Thyroid gland (tissue), 4 donors: ENCODE measurements around the gene GNL3L. TPM values are rescaled to one million over a fixed set of nuclear protein-coding genes. Genes with fewer than 3 reads are reported as not detected.
"Not testable (repeated sequence)": the region's sequence is repeated elsewhere in the genome, so short reads cannot be mapped to it uniquely, and the experiment has no call there.

Experiments
- DNase-seq, 2 donors: peaks; one replicate each; pipeline ENCODE4 v3.0.0-alpha.2; 2019
- H3K27ac ChIP-seq, 3 donors: fragments of 200-600 bp; sonication (generic); 1 replicate in 2 of 3; 2 replicates in 1 of 3; pipeline ENCODE4 v1.5.1; 2016 to 2019; ENCODE audit warnings: mild to moderate bottlenecking in 1 of 3, moderate library complexity in 1 of 3
- H3K27me3 ChIP-seq: fragments of 200-600 bp; sonication (generic); one replicate; pipeline ENCODE4 v1.5.1; 2019
- H3K36me3 ChIP-seq, 2 donors: fragments of 200-600 bp; sonication (generic); one replicate each; pipeline ENCODE4 v1.5.1; 2016 to 2019
- H3K4me1 ChIP-seq, 2 donors: fragments of 200-600 bp; sonication (generic); one replicate each; pipeline ENCODE4 v1.5.1; 2017 to 2019
- H3K4me3 ChIP-seq, 3 donors: fragments of 200-600 bp; sonication (generic); replicated peaks in 1 of 3; 1 replicate in 2 of 3; 2 replicates in 1 of 3; pipeline ENCODE4 v1.5.1; 2016; ENCODE audit warnings: mild to moderate bottlenecking in 1 of 3
- H3K9me3 ChIP-seq: fragments of 200-600 bp; sonication (generic); one replicate; pipeline ENCODE4 v1.5.1; 2017
- POLR2A ChIP-seq, 2 donors: fragments of 450-650 bp; IDR thresholded peaks; one replicate each; pipeline ENCODE4 v1.6.1; 2017; ENCODE audit warnings: antibody characterized with exemption in 2 of 2, mild to moderate bottlenecking in 2 of 2, moderate library complexity in 1 of 2
- WGBS, 2 donors: methylation state at CpG; one replicate each; pipeline ENCODE4 v1.1.5; 2017; 5-methylcytosine and 5-hydroxymethylcytosine counted together
- intact Hi-C: fragments of 100-400 bp; cut with DNase I; formaldehyde crosslinking; loops from one replicate; pipeline ENCODE4 v1.15.1; 2023
- total RNA-seq, 4 donors: library from RNA; depleted of rRNA; stranded (reverse); fragments of >200 nt; gene quantifications; one replicate each; pipeline ENCODE4 v1.2.3, GENCODE V29; 2016
- TF ChIP-seq, protein P1 (sequence below), 6 experiments: fragments of 200-600 bp in 3 of 6; fragments of 450-650 bp in 3 of 6; sonication (generic) in 3 of 6; IDR thresholded peaks; one replicate each; pipeline ENCODE4 v1.5.1; 2016 to 2019; ENCODE audit warnings: antibody characterized with exemption in 6 of 6, mild to moderate bottlenecking in 2 of 6, inconsistent platforms in 1 of 6, moderate library complexity in 1 of 6

GNL3L gene
- total RNA-seq, 4 donors from 2014 or later, result 38.0 to 57.1 (median 51.6) TPM

DNA sequence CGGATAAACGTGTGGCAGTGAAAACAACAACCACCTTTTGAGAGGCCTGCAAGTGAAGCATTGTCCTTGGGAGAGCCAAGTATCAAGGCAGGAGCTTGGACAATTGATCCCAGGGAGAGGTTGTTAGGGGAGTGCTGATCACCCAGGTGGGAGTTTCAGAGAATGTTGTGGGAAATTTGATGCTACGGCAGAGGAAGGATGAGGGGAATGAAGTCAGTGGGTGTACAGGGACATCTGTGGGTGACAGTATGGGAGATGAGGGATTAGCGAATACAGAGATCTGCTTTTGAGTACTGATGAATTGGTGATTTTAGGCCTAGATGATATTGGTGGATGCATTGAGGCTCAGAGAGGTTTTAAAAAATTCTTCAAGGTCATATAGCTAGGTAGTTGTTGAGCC, 4.3 kb downstream of the GNL3L start:
- no peak for DNase-seq
- no peak for TF ChIP-seq POLR2A (IDR thresholded peaks at IDR 0.05)
- TF ChIP-seq, protein P1, sequence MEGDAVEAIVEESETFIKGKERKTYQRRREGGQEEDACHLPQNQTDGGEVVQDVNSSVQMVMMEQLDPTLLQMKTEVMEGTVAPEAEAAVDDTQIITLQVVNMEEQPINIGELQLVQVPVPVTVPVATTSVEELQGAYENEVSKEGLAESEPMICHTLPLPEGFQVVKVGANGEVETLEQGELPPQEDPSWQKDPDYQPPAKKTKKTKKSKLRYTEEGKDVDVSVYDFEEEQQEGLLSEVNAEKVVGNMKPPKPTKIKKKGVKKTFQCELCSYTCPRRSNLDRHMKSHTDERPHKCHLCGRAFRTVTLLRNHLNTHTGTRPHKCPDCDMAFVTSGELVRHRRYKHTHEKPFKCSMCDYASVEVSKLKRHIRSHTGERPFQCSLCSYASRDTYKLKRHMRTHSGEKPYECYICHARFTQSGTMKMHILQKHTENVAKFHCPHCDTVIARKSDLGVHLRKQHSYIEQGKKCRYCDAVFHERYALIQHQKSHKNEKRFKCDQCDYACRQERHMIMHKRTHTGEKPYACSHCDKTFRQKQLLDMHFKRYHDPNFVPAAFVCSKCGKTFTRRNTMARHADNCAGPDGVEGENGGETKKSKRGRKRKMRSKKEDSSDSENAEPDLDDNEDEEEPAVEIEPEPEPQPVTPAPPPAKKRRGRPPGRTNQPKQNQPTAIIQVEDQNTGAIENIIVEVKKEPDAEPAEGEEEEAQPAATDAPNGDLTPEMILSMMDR (IDR thresholded peaks at IDR 0.05), result no peak
- WGBS, 2 donors, result 55 to 75% methylated on average over 4 of the region's 4 CpGs
- peaks cover 0 to 10% of the 10 kb centered on the region in 2 donors for H3K36me3 ChIP-seq
- no peaks in the 10 kb centered on the region for H3K9me3 ChIP-seq
- H3K4me1 ChIP-seq, result peaks cover 4 to 12% of the 10 kb centered on the region in 2 donors
- no peaks in the 10 kb centered on the region for H3K27me3 ChIP-seq
- intact Hi-C loops, result no loop called here
- no peak overlapping the region for H3K4me3 ChIP-seq
- peak overlapping the region; percentile 31 to 66 (median 62) for H3K27ac ChIP-seq

DNA sequence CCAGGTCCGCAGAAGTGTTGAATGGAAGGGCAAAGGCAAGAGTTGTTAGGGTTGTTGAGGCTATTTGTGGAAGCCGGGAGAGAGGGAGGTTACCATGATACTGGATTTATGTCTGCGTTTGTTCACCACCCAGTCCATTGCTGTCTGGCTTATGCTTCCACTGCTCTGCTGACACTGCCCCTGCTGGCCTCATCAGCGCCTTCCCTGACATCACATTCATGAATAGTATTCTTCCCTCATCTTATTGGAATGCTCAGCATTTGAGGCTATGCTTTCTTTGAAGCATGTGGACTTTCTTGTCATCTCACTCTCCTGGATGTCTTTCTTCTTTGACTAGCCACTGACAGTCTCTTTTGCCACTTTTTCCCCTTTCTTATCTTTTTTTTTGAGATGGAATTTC, 10.3 kb downstream of the GNL3L start:
- Histone ChIP-seq H3K9me3 (no peaks in the 10 kb centered on the region), H3K4me1 (no peaks in the 10 kb centered on the region), H3K4me3 (no peak overlapping the region), H3K27me3 (no peaks in the 10 kb centered on the region), H3K27ac (no peak overlapping the region), H3K36me3 (peaks cover 40 to 53% of the 10 kb centered on the region in 2 donors)
- WGBS, 2 donors, result 94 to 100% methylated on average over 4 of the region's 4 CpGs
- intact Hi-C loops, result no loop called here
- no peak for DNase-seq
- TF ChIP-seq, protein P1 (IDR thresholded peaks at IDR 0.05), result no peak

DNA sequence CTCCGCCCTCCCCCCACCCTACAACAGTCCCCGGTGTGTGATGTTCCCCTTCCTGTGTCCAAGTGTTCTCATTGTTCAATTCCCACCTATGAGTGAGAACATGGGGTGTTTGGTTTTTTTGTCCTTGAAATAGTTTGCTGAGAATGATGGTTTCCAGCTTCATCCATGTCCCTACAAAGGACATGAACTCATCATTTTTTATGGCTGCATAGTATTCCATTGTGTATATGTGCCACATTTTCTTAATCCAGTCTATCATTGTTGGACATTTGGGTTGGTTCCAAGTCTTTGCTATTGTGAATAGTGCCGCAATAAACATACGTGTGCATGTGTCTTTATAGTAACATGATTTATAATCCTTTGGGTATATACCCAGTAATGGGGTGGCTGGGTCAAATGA, 12.2 kb downstream of the GNL3L start:
- H3K27me3 ChIP-seq, DNase-seq, H3K4me1 ChIP-seq, H3K9me3 ChIP-seq, H3K27ac ChIP-seq, intact Hi-C loops, H3K4me3 ChIP-seq: not testable (repeated sequence)
- 93 to 100% methylated on average over 2 to 3 of the region's 4 CpGs for WGBS, 2 donors
- peaks cover 44 to 51% of the 10 kb centered on the region in 2 donors for H3K36me3 ChIP-seq

DNA sequence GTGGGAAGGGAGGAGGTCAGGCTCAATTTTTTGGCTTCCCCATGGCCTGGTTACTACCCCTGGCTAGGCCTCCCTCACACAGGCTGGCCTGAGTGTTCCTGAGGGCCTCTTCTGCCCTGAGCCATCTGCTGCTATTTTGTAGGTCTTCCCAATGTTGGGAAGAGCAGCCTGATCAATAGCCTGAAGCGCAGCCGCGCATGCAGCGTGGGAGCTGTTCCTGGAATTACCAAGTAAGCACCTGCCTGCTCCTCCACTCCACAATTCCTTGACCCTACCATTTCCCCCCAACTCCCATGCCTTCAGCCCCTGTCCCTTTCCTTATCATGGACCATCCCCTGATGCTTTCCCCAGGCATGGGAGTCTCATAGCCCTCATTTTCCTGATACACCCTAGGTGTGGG, 20.8 kb downstream of the GNL3L start:
- WGBS, 2 donors, result 95 to 100% methylated on average over 4 of the region's 4 CpGs
- no peak overlapping the region for H3K4me3 ChIP-seq
- H3K27me3 ChIP-seq, result no peaks in the 10 kb centered on the region
- intact Hi-C loops, result no loop called here
- peaks cover 17 to 21% of the 10 kb centered on the region in 2 donors for H3K36me3 ChIP-seq
- H3K27ac ChIP-seq, result no peak overlapping the region
- TF ChIP-seq POLR2A (IDR thresholded peaks at IDR 0.05), result no peak
- H3K4me1 ChIP-seq, result no peaks in the 10 kb centered on the region
- no peaks in the 10 kb centered on the region for H3K9me3 ChIP-seq
- no peak for DNase-seq

DNA sequence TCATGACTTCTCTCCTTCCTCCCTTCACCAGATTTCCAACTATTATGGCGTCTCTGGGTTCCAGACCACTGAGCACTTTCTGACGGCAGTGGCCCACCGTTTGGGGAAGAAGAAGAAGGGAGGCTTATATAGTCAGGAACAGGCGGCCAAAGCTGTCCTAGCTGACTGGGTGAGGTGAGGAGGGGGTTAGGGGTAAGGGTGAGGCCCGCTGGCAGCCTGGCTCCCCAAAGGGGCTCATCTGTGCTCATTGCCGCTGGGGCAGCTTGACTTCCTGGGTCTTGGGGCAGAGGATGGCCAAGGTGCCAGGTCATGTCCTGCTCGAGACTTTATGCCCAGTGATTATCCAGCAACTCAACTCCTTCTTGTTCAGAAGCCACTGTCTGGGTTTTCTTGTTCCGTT, 21.8 kb downstream of the GNL3L start:
- intact Hi-C loops, result no loop called here
- Histone ChIP-seq H3K4me1 (no peaks in the 10 kb centered on the region), H3K4me3 (no peak overlapping the region), H3K27ac (no peak overlapping the region), H3K27me3 (no peaks in the 10 kb centered on the region), H3K9me3 (no peaks in the 10 kb centered on the region), H3K36me3 (peaks cover 21 to 26% of the 10 kb centered on the region in 2 donors)
- no peak for TF ChIP-seq POLR2A (IDR thresholded peaks at IDR 0.05)
- TF ChIP-seq, protein P1 (IDR thresholded peaks at IDR 0.05), result no peak
- WGBS, 2 donors, result 92 to 96% methylated on average over 4 to 6 of the region's 8 CpGs
- no peak for DNase-seq

DNA sequence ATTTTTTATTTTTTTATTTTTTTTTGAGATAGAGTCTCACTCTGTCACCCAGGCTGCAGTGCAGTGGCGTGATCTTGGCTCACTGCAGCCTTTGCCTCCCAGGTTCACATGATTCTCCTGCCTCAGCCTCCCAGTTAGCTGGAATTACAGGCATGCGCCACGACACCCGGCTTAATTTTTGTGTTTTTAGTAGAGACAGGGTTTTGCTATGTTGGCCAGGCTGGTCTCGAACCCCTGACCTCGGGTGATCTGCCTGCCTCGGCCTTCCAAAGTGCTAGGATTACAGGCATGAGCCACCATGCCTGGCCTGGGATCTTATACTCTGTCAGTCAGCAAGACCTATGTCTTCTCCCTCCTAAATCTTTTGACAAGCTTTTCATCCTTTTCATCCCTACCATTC, 25.0 kb downstream of the GNL3L start:
- H3K4me3 ChIP-seq, H3K27me3 ChIP-seq, DNase-seq, H3K27ac ChIP-seq, H3K9me3 ChIP-seq, H3K4me1 ChIP-seq, intact Hi-C loops: not testable (repeated sequence)
- peaks cover 18 to 25% of the 10 kb centered on the region in 2 donors for H3K36me3 ChIP-seq
- WGBS, 2 donors, result 96 to 99% methylated on average over 7 of the region's 7 CpGs

DNA sequence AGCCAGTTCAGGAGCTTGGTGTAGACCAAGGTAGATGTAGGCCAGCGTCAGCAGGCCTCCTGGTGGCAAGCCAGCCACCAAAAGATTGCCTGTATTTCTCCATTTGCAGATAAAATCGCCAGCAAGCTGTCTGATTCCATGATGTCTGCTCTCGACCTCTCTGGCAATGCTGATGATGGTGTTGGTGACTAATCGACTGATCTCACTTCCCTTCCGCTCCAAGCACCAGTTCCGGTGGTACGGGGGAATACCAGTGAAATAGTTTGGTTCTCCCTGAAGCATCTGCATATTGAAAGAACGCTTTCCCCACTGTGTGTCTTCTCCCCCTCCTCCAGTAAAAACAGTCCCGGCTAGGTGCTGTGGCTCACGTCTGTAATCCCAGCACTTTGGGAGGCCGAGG, 30.4 kb downstream of the GNL3L start:
- TF ChIP-seq POLR2A (IDR thresholded peaks at IDR 0.05), result no peak
- TF ChIP-seq, protein P1 (IDR thresholded peaks at IDR 0.05), result no peak
- no peak overlapping the region for H3K27ac ChIP-seq
- peaks cover 12 to 30% of the 10 kb centered on the region in 2 donors for H3K36me3 ChIP-seq
- H3K27me3 ChIP-seq, result no peaks in the 10 kb centered on the region
- intact Hi-C loops, result no loop called here
- DNase-seq, result no peak
- no peaks in the 10 kb centered on the region for H3K4me1 ChIP-seq
- H3K4me3 ChIP-seq, result no peak overlapping the region
- WGBS, 2 donors, result 67 to 96% methylated on average over 1 to 11 of the region's 11 CpGs
- H3K9me3 ChIP-seq, result no peaks in the 10 kb centered on the region
